GM19351 (cell line): ENCODE results near the gene MVB12B.

Experiments used
- ATAC-seq: cut with Tn5 transposase; IDR thresholded peaks from one replicate; pipeline ENCODE4 v1.9.1; 2021; ENCODE audit warnings: mild to moderate bottlenecking, moderate library complexity; ENCODE audit not compliant: unreplicated experiment

MVB12B gene

DNA sequence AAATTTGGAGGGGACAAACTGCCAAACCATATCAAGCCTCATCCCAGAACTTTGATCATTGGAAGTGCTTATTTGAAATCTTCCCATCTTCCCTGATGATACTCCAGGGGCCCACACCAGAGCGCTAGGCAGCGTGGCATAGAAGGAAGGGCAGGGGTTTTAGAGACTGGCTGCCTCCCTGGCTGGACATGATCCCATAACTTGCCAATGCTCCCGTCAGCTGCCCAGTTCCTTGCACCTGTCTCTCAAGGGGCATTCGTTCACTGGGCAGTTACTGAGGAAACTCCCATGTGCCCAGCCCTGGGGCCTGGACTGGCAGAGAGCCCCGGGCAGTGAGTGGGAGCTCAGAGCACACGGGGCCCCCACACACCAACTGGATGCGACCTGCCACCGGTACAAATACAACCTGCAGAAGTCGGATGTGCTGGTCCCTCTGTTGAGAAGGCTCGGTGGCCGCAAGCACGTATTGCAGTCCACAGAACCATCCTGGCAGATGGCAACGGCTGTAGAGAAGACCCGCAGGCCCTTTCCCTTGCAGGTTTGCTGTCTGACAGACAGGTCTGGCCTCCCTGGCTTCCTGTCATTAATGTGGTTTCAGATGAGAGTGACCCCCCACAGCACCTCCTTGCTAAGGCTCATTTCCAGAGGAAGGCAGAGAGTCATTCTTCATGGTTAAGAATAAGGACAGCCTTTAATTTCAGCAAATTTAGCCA is 122.4 kb downstream of the MVB12B start:
- ATAC-seq = no peak

DNA sequence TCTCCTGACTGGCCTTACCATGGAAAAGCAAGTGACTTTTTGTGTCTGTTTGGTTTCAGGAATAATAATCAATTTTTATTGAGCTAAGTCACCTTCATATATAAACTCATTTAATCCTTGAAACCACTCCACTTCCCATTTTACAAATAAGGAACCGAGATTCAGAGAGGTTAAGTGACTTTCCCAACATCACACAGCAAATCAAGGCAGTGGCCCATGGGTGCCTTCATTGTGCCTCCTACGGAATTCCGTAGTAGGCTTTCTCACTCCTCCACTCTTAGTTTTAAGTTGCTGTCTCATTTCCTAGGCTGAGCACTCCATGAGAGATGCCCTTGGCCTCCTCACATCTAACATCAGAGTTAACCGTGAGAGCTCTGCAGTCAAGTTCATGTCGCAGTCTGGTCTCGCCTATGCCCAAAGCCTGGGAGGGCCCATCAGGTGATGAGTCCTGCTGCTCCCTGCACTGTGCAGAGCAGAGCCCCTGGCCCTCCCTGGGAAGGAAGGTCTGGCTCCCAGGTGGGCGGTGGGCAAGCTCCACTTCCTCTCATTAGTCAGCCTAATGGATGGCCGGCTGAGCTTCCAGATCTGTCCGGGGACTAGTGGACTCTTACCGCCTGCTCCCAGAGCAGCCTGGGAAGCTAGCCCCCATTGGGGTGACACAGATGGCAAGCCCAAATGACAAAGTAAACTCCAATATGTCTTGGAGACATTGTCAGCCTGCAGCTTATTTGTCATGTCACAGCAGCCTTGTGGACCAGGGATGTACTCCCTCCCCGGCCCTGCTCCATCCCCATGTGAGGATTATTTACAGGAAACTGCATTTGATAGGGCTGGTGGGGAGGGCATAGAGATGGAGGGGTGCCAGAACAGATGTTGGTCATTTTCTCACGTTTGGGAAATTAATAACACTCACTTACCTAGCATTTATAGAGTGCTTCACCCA is 123.4 kb downstream of the MVB12B start:
- ATAC-seq = no peak

DNA sequence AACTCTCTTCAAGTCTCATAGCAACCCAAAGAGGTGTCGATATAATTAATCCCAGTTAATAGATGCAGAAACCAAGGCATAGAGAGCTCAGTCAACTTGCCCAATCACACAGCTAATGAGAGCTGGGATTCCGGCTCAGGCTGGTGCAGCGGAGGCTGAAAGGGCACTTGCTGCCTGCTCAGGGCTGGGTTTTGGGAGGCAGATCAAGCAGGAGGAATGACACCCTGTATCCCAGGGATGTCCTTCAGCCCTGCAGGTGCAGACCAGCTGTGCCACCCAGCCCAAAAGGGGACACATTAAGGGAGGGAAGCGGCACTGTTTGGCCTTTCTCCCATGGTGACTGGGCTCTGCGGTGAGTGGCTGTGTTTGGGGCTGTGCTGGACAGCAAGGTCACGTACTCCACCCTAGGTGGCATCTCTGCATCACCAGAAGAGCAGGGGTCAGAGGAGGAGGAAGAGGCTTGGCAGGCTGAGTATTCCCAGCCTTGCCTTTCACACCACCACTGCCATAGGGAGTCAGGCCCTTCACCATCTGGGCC is 124.1 kb downstream of the MVB12B start:
- ATAC-seq = no peak

DNA sequence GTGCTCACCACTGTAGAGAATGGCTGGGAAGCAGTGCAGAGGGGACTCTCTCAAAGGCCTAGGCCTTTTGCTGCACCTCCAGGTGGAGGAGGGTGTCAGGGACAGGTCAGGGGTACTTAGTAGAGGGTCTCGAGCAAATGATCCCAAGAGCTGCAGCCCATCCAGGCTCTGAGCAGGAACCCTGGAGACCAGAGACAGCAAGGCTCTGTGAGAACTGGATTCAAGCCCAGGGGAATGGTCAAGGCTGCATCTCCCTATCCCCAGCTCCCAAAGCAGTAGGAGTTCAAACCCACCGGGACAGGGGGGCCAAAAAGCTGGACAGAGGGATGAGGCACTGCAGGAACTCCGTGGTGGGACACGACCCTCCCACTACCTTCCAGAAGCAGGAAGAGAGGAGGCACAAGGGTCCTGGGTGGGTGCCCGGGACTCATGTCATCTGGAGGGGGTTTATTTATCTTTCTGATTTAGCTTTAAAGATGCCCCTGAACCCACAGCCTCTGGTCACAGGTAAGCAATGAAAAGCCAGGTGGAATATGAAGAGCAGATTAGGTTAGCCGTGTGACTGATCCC is 124.8 kb downstream of the MVB12B start:
- no peak for ATAC-seq

DNA sequence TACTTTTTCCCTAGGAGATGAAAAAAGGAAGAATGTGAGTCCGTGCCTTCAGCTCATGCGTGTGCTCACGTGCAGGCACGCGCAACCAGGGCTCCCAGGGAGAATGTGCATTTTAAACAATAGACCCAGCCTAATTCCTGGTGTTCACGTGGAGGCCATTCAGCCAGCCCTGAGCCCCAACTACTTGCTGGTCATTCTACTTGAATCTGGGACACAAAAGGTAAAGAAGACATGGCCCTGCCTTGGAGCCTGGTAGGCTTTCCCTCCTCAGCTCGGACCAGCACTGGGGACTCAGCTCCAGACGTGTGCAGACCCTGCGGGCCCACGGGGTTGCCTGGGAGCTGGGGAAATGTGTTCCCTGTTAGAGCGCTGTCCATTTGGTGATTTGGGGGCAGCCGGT is 125.5 kb downstream of the MVB12B start:
- no peak for ATAC-seq

DNA sequence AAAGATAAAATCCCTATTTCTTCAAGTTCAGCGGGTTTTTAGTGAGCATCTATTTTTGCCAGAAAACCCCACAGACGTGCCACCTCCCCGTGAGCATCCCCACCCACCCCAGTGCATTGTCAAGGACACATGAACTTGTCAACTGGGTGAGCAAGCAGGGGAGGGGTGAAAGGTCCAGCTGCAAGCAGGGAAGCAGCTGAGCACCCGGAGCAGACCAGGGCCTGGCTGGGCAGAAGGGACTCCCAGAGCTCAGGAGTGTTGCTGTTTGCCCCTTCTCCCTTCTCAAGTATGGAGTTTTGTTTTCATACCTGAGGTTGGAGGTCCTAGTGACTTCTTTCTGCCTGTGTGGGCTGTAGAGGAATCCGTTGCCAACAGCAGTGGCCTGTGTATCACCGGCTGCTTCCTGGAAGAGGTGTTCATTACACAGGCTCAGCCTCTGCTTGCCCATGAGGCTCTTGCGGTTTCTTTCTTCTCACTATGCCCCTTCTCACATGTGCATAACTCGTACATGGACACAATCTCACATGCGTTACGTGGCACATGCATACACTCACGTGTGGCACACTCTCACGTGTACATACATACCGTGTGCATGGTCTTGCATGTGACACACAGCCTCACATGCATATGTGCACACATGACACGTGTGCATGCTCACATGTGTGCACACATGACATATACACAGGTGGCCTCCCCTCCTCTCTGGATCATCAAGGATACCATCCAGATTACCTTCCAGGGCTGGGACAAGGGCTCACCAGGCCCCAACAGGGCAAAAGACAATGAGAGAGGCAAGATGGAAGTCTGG is 126.7 kb downstream of the MVB12B start:
- ATAC-seq = no peak

DNA sequence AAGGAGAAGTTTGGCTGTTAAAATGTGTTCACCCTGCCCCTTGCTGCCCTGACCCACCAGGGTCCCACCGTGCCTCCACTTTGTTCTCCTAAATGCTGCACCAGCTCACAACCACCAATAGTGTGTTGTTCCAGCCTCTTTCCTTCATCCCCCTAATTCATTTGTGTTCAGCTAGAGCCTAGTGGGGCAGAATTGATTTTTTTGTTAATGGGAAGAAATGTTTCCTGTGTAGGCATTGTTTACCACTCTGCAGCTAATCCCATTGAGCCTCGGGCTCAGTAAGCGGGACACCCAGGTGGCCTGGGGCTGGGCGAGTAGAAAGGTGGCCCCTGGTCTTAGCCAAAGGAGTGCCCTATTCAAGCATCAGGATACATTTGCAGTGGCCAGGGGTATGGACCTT is 127.6 kb downstream of the MVB12B start:
- no peak for ATAC-seq

DNA sequence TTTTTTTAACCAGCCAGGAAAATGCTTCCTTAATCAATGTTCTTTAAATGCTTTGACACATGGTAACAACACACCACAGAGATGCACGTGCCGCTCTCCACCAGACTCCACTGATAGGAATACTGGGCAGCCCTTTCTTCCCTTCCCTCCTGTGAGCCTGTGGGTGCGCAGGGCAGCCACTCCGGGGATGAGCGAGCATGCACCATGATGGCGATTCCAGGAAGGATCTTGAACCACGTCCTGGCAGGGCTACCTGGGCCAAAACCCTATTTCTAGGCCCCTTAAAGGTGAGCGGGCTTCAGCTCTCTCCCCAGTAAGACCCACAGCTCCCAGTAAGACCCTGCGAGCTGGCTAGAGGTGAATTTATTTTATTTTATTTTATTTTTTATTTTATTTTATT is 128.2 kb downstream of the MVB12B start:
- no peak for ATAC-seq

DNA sequence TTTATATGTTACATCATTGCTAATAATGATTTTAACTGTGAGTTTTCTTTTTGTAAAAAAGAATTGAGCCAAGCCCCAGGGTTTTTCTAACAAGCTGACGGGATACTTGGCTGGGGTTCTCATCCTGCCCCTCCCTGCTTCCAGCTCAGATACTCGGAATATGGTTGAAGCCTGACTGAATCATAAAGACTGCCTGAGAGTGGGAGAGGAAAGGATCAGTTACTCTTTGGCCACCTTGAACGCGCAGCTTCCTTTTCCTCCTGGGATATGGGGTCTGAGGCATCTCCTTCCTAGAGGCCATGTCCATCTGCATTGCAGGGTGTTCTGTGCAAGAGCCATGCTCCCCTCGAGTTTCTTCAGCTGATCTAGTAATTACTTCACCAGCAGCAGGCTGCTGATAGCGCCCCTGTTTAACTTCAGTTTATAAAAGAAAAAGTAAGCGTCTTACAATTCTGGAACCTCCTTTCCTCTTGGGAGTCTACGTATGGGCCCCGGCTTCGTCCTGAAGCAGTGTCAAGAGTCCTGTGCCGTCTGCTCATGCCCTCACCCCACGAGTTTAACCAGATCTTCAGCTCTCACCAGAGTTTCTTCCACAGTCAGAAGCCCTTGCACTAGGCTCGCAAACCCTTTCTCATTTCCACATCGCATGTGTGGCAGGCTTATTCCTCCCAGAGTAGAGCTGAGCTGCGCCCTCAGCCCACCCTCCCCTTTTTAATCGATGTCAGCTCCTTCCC is 130.0 kb downstream of the MVB12B start:
- ATAC-seq = no peak

DNA sequence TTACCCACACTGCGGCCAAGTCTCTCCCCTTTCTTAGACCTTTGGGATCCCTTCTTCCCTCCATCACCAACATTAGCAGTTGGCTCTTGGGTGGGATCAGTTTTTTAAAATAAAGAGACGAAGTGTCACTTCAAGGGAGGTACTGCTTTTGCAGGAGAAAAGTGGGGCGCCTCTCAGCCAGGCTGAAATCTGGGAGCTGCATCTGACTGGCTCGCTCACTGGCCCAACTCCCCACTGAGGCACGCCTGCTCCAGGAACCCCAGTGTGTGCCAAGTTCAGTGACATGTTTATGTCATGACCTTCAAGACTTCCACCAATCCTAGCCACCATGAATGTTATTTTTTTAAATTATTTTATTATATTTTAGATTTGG is 130.5 kb downstream of the MVB12B start:
- ATAC-seq = no peak

DNA sequence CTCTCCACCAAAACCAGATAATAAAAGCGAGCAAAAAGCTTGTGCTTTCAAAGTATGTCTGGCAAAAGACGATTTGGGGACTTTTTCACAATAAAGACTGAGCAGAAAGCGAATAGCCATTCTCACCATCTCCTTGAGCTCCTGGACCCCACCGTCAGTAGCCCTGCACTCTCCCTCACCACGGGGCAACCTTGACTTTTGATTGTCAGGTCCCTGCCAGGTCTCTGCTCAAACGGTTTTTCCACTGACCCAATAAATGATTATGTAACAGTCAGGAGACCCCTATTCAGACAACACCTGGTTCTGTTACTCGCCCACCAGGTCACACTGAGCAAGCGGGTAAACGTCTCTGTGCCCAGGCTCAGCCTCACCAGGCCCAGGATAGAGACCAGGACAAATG is 131.3 kb downstream of the MVB12B start:
- no peak for ATAC-seq

DNA sequence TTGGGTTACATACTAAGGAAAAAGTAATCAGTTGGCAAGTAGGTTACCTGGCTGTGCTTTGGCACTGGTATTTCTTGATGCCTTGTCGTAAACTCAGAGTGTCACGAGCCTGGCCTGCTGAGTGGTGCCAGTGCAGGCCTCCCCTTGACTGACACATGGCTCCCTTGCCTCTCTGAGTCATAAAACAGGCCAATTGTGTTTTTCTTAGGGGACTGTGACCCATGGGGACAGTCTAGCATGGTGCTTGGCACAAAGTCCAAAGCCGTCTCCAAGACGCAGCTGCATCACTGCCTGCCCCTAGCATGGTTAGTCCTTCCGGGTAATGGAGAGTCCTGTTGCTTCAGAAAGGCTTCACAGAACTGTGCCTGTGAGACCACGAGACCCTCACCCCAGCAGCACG is 132.5 kb downstream of the MVB12B start:
- ATAC-seq = no peak

DNA sequence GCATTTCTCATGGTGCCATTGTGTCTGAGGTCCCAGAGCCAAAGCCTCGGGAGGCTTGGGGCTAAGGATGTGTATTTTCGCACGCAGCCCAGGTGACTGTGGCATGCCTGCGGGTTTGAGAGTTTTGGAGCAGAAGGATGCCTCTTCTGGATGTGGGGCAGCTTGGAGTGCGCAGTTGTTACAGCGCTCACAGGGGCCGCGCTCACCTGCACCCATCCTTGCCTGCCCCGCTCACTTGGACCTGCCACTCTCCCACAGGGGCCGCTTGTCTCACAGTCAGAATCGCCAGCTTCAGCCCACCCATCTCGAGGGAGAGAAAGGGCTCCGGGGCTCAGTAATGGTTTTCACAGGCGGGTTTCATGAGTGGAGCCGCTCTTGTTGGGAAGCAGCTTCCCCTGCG is 132.9 kb downstream of the MVB12B start:
- no peak for ATAC-seq

DNA sequence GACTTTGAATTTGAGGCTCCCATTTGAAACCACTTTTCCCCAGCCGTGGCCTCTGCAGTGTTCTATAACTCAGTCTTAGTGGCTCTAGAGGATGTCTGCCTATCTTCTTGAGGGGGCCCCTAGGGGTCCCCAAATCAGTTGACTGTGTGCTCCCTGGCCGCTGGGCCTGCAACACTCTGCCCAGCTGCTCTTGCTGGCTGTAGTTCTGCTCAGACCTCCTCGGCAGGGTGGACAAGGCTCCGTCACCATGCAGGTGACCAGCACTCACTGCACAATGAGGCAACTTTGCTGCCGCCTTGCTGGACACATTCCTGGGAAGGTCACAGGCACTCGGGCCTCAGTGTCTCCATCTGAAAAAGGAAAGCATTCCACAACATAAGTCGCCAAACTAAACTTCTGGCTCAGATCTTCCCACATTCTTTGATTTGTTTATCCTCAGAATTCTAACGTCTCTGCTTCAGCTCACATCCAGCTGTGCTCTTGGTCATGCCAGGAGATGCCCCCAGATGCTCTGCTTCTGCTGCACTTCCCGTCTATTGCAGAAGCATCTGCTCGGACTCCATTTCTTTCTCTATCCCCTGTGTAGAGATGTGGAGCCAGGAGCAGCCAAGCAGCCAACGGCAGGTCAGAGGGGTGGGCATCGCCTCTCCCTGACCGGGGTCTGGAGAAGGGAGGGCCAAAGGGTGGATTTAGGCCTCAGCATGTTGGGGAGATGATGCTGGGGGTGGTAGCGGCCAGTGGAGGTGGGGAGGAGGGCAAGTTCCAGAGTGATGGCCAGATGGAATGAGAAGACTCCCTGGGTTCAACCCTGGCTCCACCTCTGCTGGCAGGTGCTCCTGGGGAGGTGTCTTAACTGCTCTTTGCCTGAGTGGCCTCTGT is 133.6 kb downstream of the MVB12B start:
- ATAC-seq = no peak

DNA sequence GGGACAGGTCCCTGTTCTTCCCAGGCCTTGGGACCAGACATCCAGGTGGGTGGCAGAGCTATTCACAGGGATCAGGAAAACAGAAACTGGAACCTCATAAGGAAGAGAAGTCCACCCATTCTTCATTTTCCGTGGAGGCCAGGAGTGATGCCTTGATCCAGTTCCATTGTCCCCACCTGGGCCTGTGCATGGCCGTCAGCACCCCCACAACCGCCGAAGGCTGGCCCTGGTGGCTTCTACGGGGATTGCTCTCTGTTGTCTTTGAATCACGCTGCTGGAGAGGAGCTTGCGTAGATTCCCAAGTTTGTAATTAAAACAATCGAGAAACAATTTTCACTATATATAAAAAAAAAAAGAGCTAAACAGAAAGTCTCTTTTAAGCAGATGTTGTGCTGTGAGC is 134.4 kb downstream of the MVB12B start:
- ATAC-seq = no peak

DNA sequence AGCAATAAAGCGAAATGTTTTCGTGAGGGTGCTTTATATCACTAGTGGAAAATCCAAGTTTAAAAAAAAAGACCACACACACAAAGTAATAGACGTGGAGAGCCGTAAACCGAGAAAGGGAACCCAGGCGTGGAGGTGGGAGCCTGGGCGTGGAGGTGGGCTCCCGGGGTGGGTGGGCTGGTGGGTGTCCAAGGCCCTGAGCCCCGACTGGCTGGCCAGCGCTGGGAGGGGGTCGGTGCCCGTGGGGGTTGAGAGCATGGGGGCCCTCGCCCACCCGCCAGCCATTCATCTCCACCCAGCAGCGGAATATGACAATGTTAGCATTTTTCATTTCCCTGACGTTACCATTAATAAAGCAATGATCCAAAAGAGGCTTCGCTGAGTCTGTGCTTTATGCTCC is 135.0 kb downstream of the MVB12B start:
- no peak for ATAC-seq

DNA sequence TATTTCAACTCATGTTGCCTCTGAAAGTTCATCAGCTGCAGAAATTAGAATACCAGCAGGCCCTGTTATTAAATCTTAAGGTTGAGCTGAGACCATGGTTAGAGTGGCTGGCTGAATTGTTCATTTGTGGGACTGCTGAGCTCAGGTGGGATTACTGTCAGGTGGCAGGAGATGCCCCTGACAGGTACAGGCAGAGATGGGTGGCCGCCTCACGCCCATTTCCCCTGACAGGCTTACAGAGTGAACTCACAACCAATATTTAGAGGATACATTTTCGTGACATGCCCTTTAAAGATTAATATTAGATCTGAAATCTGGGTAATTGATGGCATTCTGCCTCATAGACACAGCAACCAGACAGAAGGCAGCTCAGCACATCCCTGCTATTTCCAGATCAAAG is 136.0 kb downstream of the MVB12B start:
- ATAC-seq = no peak

DNA sequence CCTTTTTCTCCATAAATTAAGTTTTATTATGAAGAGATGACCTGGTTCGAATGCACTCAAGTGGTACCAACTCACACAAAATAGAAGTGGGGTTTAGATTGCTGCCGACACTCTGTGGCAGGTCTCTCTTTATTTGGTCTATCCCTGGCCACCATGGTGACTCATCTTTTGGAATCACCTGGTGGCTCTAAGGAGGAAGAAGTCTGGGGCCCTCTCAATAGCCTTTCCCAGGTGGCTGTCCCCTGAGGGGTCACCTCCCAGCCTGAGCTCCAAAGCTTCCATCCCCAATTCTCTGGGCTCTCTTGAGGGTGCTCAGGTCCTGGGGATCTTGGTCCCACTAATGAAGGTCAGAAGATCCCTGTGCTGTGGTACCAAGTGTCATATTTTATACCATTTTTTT is 136.8 kb downstream of the MVB12B start:
- no peak for ATAC-seq
